Natural killer cell treated with Interleukin-12 subunit alpha and Interleukin-12 subunit beta and Interleukin-15 and Interleukin-18, amount 100 ng/mL, for 72 hours (primary cell): ENCODE data around the gene RTBDN. TPM values are rescaled to one million over a fixed set of nuclear protein-coding genes. Genes with fewer than 3 reads are reported as not detected.
"Not testable (repeated sequence)": the region's sequence is repeated elsewhere in the genome, so short reads cannot be mapped to it uniquely, and the experiment has no call there.

ENCODE experiments used
- ATAC-seq, 2 donors: fragments of 150-1000 bp; cut with Tn5 transposase in 1 of 2; sonication (Bioruptor Pico), chemical (Tn5 transposase) in 1 of 2; 2 replicates each; pipeline ENCODE4 v1.10.0; 2021
- DNase-seq: peaks from one replicate; pipeline ENCODE4 v3.0.0; 2022; ENCODE audit warnings: low spot score
- H3K27ac Mint-ChIP-seq, 2 donors: 1 replicate in 1 of 2; 2 replicates in 1 of 2; pipeline ENCODE4 v1.8.0; 2022; ENCODE audit warnings: mixed read lengths in 2 of 2, mild to moderate bottlenecking in 1 of 2, moderate library complexity in 1 of 2
- H3K27me3 Mint-ChIP-seq, 2 donors: 1 replicate in 1 of 2; 2 replicates in 1 of 2; pipeline ENCODE4 v1.8.0; 2022; ENCODE audit warnings: mixed read lengths in 2 of 2
- H3K36me3 Mint-ChIP-seq: one replicate; pipeline ENCODE4 v1.8.0; 2022; ENCODE audit warnings: mixed read lengths
- H3K4me1 Mint-ChIP-seq, 2 donors: 1 replicate in 1 of 2; 2 replicates in 1 of 2; pipeline ENCODE4 v1.8.0; 2022; ENCODE audit warnings: low read depth in 2 of 2, mixed read lengths in 2 of 2, mild to moderate bottlenecking in 1 of 2
- H3K4me3 Mint-ChIP-seq: one replicate; pipeline ENCODE4 v1.8.0; 2022; ENCODE audit warnings: mixed read lengths
- H3K9me3 Mint-ChIP-seq: 2 replicates; pipeline ENCODE4 v1.8.0; 2022; ENCODE audit warnings: mixed read lengths
- total RNA-seq, 2 donors: library from RNA; stranded (reverse); gene quantifications; one replicate each; pipeline ENCODE4 v1.2.3, GENCODE V29; 2022

The RTBDN gene
- total RNA-seq, 2 donors from 2014 or later = not detected

- DNase-seq = no peak
Observed at GRCh38 chr19:12825254-12826131, 8.9 kb downstream of the RTBDN start.

GRCh38 chr19:12821761-12822160 is 12.6 kb downstream of the RTBDN start:
- Mint-ChIP-seq H3K27ac (no peak overlapping the region), H3K4me1 (peaks cover 9 to 11% of the 10 kb centered on the region in 2 donors), H3K36me3 (peaks cover 4% of the 10 kb centered on the region), H3K27me3 (peaks cover 15 to 18% of the 10 kb centered on the region in 2 donors), H3K9me3 (peaks cover 2% of the 10 kb centered on the region), H3K4me3 (no peak overlapping the region)
- no peak for DNase-seq
- ATAC-seq = no peak

More at GRCh38 chr19:12825254-12826131, 8.9 kb downstream of the RTBDN start:
- Mint-ChIP-seq H3K4me1 (peaks cover 9 to 11% of the 10 kb centered on the region in 2 donors), H3K4me3 (peak overlapping the region; percentile 25), H3K27me3 (peaks cover 27 to 30% of the 10 kb centered on the region in 2 donors), H3K9me3 (peaks cover 2% of the 10 kb centered on the region), H3K27ac (no peak overlapping the region), H3K36me3 (peaks cover 4% of the 10 kb centered on the region)
- ATAC-seq = peak in 1 of 2 donors; percentile 39

GRCh38 chr19:12817810-12818209 is 16.6 kb downstream of the RTBDN start:
- H3K4me3 Mint-ChIP-seq, ATAC-seq, H3K27ac Mint-ChIP-seq, H3K9me3 Mint-ChIP-seq, H3K4me1 Mint-ChIP-seq, H3K36me3 Mint-ChIP-seq, DNase-seq, H3K27me3 Mint-ChIP-seq: not testable (repeated sequence)

- ATAC-seq = not testable (repeated sequence)
Observed at GRCh38 chr19:12817188-12817587, 17.2 kb downstream of the RTBDN start.

GRCh38 chr19:12815088-12815487 is 19.3 kb downstream of the RTBDN start:
- DNase-seq (no peak), ATAC-seq (no peak)
- Mint-ChIP-seq H3K4me1 (no peaks in the 10 kb centered on the region), H3K27ac (no peak overlapping the region), H3K27me3 (no peaks in the 10 kb centered on the region), H3K9me3 (no peaks in the 10 kb centered on the region), H3K4me3 (no peak overlapping the region), H3K36me3 (no peaks in the 10 kb centered on the region)

More at GRCh38 chr19:12817188-12817587, 17.2 kb downstream of the RTBDN start:
- not testable (repeated sequence) for H3K27me3 Mint-ChIP-seq, H3K4me3 Mint-ChIP-seq, H3K4me1 Mint-ChIP-seq, H3K9me3 Mint-ChIP-seq, DNase-seq, H3K27ac Mint-ChIP-seq, H3K36me3 Mint-ChIP-seq

GRCh38 chr19:12806242-12807081 is 27.9 kb downstream of the RTBDN start, which contains the start of gene RNASEH2A:
RNASEH2A (plus strand) TSS chr19:12806584; CDS start chr19:12806674, 90 bp downstream.
- Mint-ChIP-seq H3K4me1 (peaks cover 18 to 21% of the 10 kb centered on the region in 2 donors), H3K9me3 (no peaks in the 10 kb centered on the region), H3K27ac (peak within 1 kb of the TSS; percentile 81 to 86), H3K36me3 (no peaks in the 10 kb centered on the region), H3K4me3 (peak within 1 kb of the TSS; percentile 94), H3K27me3 (no peaks in the 10 kb centered on the region)
- peak; percentile 92 for DNase-seq
- peak; percentile 93 to 96 for ATAC-seq

GRCh38 chr19:12804051-12804450 is 30.3 kb downstream of the RTBDN start:
- DNase-seq = no peak
- Mint-ChIP-seq H3K9me3 (no peaks in the 10 kb centered on the region), H3K4me3 (no peak overlapping the region), H3K27me3 (no peaks in the 10 kb centered on the region), H3K36me3 (no peaks in the 10 kb centered on the region), H3K4me1 (peaks cover 19 to 23% of the 10 kb centered on the region in 2 donors), H3K27ac (no peak overlapping the region)
- ATAC-seq = no peak

GRCh38 chr19:12802267-12803106 is 31.9 kb downstream of the RTBDN start:
- H3K4me1 Mint-ChIP-seq = peaks cover 19 to 23% of the 10 kb centered on the region in 2 donors
- DNase-seq (no peak), ATAC-seq (no peak)
- no peaks in the 10 kb centered on the region for H3K9me3 Mint-ChIP-seq
- H3K27me3 Mint-ChIP-seq = no peaks in the 10 kb centered on the region
- no peak overlapping the region for H3K27ac Mint-ChIP-seq
- H3K4me3 Mint-ChIP-seq = peak overlapping the region; percentile 77
- no peaks in the 10 kb centered on the region for H3K36me3 Mint-ChIP-seq

GRCh38 chr19:12801466-12802266 is 32.7 kb downstream of the RTBDN start, which contains the start of the genes PRDX2 and THSD8:
PRDX2 (minus strand) TSS chr19:12801800; CDS start chr19:12801261, 539 bp downstream.
THSD8 (plus strand) TSS chr19:12802069; CDS start chr19:12802072, 3 bp downstream.
- peak; percentile 79 to 82 for ATAC-seq
- Mint-ChIP-seq H3K36me3 (no peaks in the 10 kb centered on the region), H3K9me3 (no peaks in the 10 kb centered on the region), H3K27me3 (no peaks in the 10 kb centered on the region), H3K4me3 (peak within 1 kb of the TSS; percentile 77), H3K4me1 (peaks cover 15 to 19% of the 10 kb centered on the region in 2 donors), H3K27ac (peak within 1 kb of the TSS; percentile 35 to 41)
- peak; percentile 80 for DNase-seq

- ATAC-seq (peak; percentile 44 to 60), DNase-seq (no peak)
- peak overlapping the region; percentile 35 to 41 for H3K27ac Mint-ChIP-seq
- no peaks in the 10 kb centered on the region for H3K27me3 Mint-ChIP-seq
- H3K36me3 Mint-ChIP-seq = no peaks in the 10 kb centered on the region
- peaks cover 15 to 18% of the 10 kb centered on the region in 2 donors for H3K4me1 Mint-ChIP-seq
- no peaks in the 10 kb centered on the region for H3K9me3 Mint-ChIP-seq
- H3K4me3 Mint-ChIP-seq = peak overlapping the region; percentile 77
Observed at GRCh38 chr19:12800923-12801465, 33.4 kb downstream of the RTBDN start.

GRCh38 chr19:12800466-12800770 is 34.0 kb downstream of the RTBDN start:
- no peaks in the 10 kb centered on the region for H3K9me3 Mint-ChIP-seq
- peaks cover 17 to 22% of the 10 kb centered on the region in 2 donors for H3K4me1 Mint-ChIP-seq
- DNase-seq = no peak
- H3K27ac Mint-ChIP-seq = peak overlapping the region; percentile 35 to 41
- H3K27me3 Mint-ChIP-seq = no peaks in the 10 kb centered on the region
- H3K4me3 Mint-ChIP-seq = peak overlapping the region; percentile 77
- ATAC-seq = no peak
- no peaks in the 10 kb centered on the region for H3K36me3 Mint-ChIP-seq

- Mint-ChIP-seq H3K27me3 (no peaks in the 10 kb centered on the region), H3K27ac (no peak overlapping the region), H3K36me3 (no peaks in the 10 kb centered on the region), H3K9me3 (no peaks in the 10 kb centered on the region), H3K4me3 (peak overlapping the region; percentile 77), H3K4me1 (peaks cover 17 to 22% of the 10 kb centered on the region in 2 donors)
- ATAC-seq = no peak
- DNase-seq = no peak
Observed at GRCh38 chr19:12799742-12800465, 34.5 kb downstream of the RTBDN start.
